ENCODE data around the gene SLC9A3.

Gene SLC9A3

DNA sequence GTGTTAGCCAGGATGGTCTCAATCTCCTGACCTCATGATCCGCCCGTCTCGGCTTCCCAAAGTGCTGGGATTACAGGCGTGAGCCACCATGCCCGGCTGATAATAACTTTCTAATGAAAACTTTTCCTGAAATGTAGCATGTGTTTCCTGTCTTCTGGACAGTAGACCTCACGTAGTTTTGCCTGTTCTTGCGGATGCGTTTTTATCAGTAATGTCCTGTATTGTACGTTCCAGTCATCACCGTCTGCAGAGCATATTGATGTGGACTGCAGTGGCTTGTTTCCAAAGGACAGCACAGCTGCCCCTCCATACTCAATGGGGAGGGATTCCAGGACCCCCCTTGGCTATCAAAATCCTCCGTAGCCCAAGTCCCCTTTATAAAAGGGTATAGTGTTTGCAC is 68.4 kb downstream of the SLC9A3 start:
- peaks cover 15% of the 10 kb centered on the region for H3K9me3 ChIP-seq (ENCODE audit: low read length)
- no peaks in the 10 kb centered on the region for H4K20me1 ChIP-seq (ENCODE audit: insufficient read depth, low read length)
- H3K27me3 ChIP-seq (ENCODE audit: insufficient read depth, low read length), result no peaks in the 10 kb centered on the region
- no peak overlapping the region for H3K9ac ChIP-seq (ENCODE audit: low read length)
- H3K4me3 ChIP-seq (ENCODE audit: low read depth, low read length, poor library complexity, severe bottlenecking), result no peak overlapping the region
- H2AFZ ChIP-seq (ENCODE audit: low read length), result no peak overlapping the region
- no peak overlapping the region for H3K4me2 ChIP-seq (ENCODE audit: low read length)
- H3K36me3 ChIP-seq (ENCODE audit: insufficient read depth, low read length), result peaks cover 95% of the 10 kb centered on the region
- no peaks in the 10 kb centered on the region for H3K4me1 ChIP-seq (ENCODE audit: insufficient read depth, low read length, severe bottlenecking)
- H3K79me2 ChIP-seq (ENCODE audit: insufficient read depth, low read length), result no peaks in the 10 kb centered on the region
- H3K27ac ChIP-seq (ENCODE audit: low read depth, low read length, poor library complexity, severe bottlenecking), result no peak overlapping the region
- TF ChIP-seq EZH2 (IDR thresholded peaks at IDR 0.05; ENCODE audit: borderline replicate concordance, low read length) (no peak), CTCF (IDR thresholded peaks at IDR 0.05; ENCODE audit: low read length) (no peak)
- no peaks in the 10 kb centered on the region for H3K9me2 ChIP-seq (ENCODE audit: low read depth, low read length)
- H3F3A ChIP-seq (ENCODE audit: insufficient read depth, low read length), result no peaks in the 10 kb centered on the region

DNA sequence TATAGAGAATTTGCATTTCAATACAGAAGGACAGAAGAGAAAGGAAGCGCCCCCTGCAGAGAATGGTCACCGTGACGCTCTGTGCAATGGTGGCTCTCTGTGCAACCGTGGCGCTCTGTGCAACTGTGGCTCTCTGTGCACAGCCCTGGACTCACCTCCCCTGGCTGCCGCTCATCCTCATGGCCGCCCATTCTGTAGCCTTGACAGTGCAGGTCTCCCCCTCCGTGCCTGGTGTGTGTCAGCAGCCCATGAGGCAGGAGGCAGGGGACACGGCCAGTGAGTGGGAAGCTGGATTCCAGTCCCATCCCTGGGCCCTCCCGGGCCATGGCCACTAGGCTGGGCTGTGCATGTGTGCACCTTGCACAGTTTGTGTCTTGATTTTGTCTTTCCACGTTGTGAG is 69.3 kb downstream of the SLC9A3 start:
- Histone ChIP-seq H3K9ac (ENCODE audit: low read length) (no peak overlapping the region), H3K36me3 (ENCODE audit: insufficient read depth, low read length) (peaks cover 96% of the 10 kb centered on the region), H3K4me1 (ENCODE audit: insufficient read depth, low read length, severe bottlenecking) (no peaks in the 10 kb centered on the region), H3F3A (ENCODE audit: insufficient read depth, low read length) (no peaks in the 10 kb centered on the region), H3K79me2 (ENCODE audit: insufficient read depth, low read length) (no peaks in the 10 kb centered on the region), H4K20me1 (ENCODE audit: insufficient read depth, low read length) (no peaks in the 10 kb centered on the region), H3K9me3 (ENCODE audit: low read length) (peaks cover 15% of the 10 kb centered on the region), H3K27ac (ENCODE audit: low read depth, low read length, poor library complexity, severe bottlenecking) (no peak overlapping the region), H3K9me2 (ENCODE audit: low read depth, low read length) (no peaks in the 10 kb centered on the region), H3K27me3 (ENCODE audit: insufficient read depth, low read length) (no peaks in the 10 kb centered on the region), H3K4me3 (ENCODE audit: low read depth, low read length, poor library complexity, severe bottlenecking) (no peak overlapping the region), H3K4me2 (ENCODE audit: low read length) (no peak overlapping the region), H2AFZ (ENCODE audit: low read length) (no peak overlapping the region)
- TF ChIP-seq EZH2 (IDR thresholded peaks at IDR 0.05; ENCODE audit: borderline replicate concordance, low read length), result no peak
- no peak for TF ChIP-seq CTCF (IDR thresholded peaks at IDR 0.05; ENCODE audit: low read length)

DNA sequence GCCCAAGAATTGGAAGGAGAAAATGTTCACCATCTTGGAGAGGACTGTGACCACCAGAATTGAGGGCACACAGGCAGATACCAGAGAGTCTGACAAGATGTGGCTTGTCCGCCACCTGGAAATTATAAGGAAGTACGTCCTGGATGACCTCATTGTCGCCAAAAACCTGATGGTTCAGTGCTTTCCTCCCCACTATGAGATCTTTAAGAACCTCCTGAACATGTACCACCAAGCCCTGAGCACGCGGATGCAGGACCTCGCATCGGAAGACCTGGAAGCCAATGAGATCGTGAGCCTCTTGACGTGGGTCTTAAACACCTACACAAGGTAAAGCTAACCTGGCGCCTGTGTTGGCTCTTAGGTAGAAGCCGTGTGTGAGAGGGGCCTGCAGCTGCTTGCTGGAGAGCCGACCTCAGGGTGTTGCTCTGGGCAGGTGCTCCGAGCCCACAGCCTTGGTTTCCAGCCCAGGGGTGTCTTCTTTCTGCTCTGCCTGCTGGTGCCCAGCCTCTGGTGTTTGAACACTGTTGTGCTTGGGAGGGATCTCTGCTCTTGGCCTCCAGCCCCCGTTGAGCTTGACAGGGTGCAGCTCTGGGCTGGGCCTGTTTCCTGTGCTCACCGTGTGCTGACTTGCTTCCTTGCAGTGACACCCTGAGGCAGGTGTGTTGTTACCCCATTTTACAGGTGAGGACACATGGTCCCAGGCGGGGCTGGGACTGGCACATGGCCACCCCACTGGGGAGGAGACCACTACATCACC is 70.3 kb downstream of the SLC9A3 start:
- no peak overlapping the region for H3K9ac ChIP-seq (ENCODE audit: low read length)
- H3K9me2 ChIP-seq (ENCODE audit: low read depth, low read length), result no peaks in the 10 kb centered on the region
- peaks cover 96% of the 10 kb centered on the region for H3K36me3 ChIP-seq (ENCODE audit: insufficient read depth, low read length)
- H4K20me1 ChIP-seq (ENCODE audit: insufficient read depth, low read length), result no peaks in the 10 kb centered on the region
- H3K9me3 ChIP-seq (ENCODE audit: low read length), result peaks cover 15% of the 10 kb centered on the region
- no peaks in the 10 kb centered on the region for H3F3A ChIP-seq (ENCODE audit: insufficient read depth, low read length)
- H3K79me2 ChIP-seq (ENCODE audit: insufficient read depth, low read length), result no peaks in the 10 kb centered on the region
- H3K27me3 ChIP-seq (ENCODE audit: insufficient read depth, low read length), result no peaks in the 10 kb centered on the region
- no peak overlapping the region for H3K4me2 ChIP-seq (ENCODE audit: low read length)
- no peak overlapping the region for H3K27ac ChIP-seq (ENCODE audit: low read depth, low read length, poor library complexity, severe bottlenecking)
- H3K4me1 ChIP-seq (ENCODE audit: insufficient read depth, low read length, severe bottlenecking), result no peaks in the 10 kb centered on the region
- H3K4me3 ChIP-seq (ENCODE audit: low read depth, low read length, poor library complexity, severe bottlenecking), result no peak overlapping the region
- TF ChIP-seq EZH2 (IDR thresholded peaks at IDR 0.05; ENCODE audit: borderline replicate concordance, low read length) (no peak), CTCF (IDR thresholded peaks at IDR 0.05; ENCODE audit: low read length) (no peak)
- H2AFZ ChIP-seq (ENCODE audit: low read length), result no peak overlapping the region
